Measurements from ENCODE around the gene CMTM6.

GRCh38 chr3:32448686-32449474 is 53.8 kb downstream of the CMTM6 start:
- TF ChIP-seq CTCF (conservative IDR thresholded peaks at IDR 0.05) (no peak), ZFX (IDR thresholded peaks at IDR 0.05) (no peak)
